ENCODE data around the gene CLCNKB. TPM values are rescaled to one million over a fixed set of nuclear protein-coding genes. Genes with fewer than 3 reads are reported as not detected.

CLCNKB gene
- total and polyA plus RNA-seq, 2 of the 13 experiments (the other 11 are each of a cell fraction or from before 2014, with no cell fraction given) = 0.04 TPM; not detected in 1

- CTCF ChIA-PET (ENCODE audit: low intra/inter-chr PET ratio, low total read pairs) = no interaction called here
- in situ Hi-C loops (cut with HindIII; ENCODE audit: extremely low pct_ligation_motif_present, low pct_unique_long_range_greater_than_20kb) = no loop called here
- no TSS peak for BruUV-seq (replicated peaks)
- TF ChIP-seq KDM4B (CRISPR knock-in tag; IDR thresholded peaks at IDR 0.05) (no peak), ARID4A (CRISPR knock-in tag; IDR thresholded peaks at IDR 0.05; ENCODE audit: borderline replicate concordance) (no peak), ZNF605 (CRISPR knock-in tag; IDR thresholded peaks at IDR 0.05) (no peak), SP4 (CRISPR knock-in tag; IDR thresholded peaks at IDR 0.05) (no peak), CENPX (CRISPR knock-in tag; IDR thresholded peaks at IDR 0.05) (no peak), ZNF781 (CRISPR knock-in tag; IDR thresholded peaks at IDR 0.05; ENCODE audit: borderline replicate concordance, not compliant biosample characterization) (no peak), ZUFSP (CRISPR knock-in tag; IDR thresholded peaks at IDR 0.05; ENCODE audit: borderline replicate concordance) (no peak), ZNF160 (CRISPR knock-in tag; IDR thresholded peaks at IDR 0.05) (no peak), ZNF503 (CRISPR knock-in tag; IDR thresholded peaks at IDR 0.05) (no peak), UBTF (CRISPR knock-in tag; IDR thresholded peaks at IDR 0.05) (no peak), ZBTB38 (CRISPR knock-in tag; IDR thresholded peaks at IDR 0.05) (no peak), ZNF260 (CRISPR knock-in tag; IDR thresholded peaks at IDR 0.05; ENCODE audit: borderline replicate concordance, low read depth) (no peak), SP2 (CRISPR knock-in tag; IDR thresholded peaks at IDR 0.05) (no peak), ZNF879 (CRISPR knock-in tag; IDR thresholded peaks at IDR 0.05) (no peak)
These were observed 20.4 kb upstream of the CLCNKB start for GRCh38 chr1:16023050-16023653.

More at GRCh38 chr1:16023050-16023653, 20.4 kb upstream of the CLCNKB start:
- H3K9me3 ChIP-seq (ENCODE audit: low read length) = no peaks in the 10 kb centered on the region
- FAIRE-seq (no peak), DNase-seq (ENCODE audit: low spot score) (no peak), ATAC-seq (peak; percentile 11; the same call in 1 of the 3 replicates)
- no peak overlapping the region for H3K9ac ChIP-seq (ENCODE audit: insufficient read depth, low read depth, low read length)
- POLR2A ChIA-PET = no interaction called here
- no peaks in the 10 kb centered on the region for H4K20me1 ChIP-seq (ENCODE audit: insufficient read depth, low read length)
- peaks cover 11 to 62% of the 10 kb centered on the region in 2 experiments; a peak in 4 of 5 replicates for H3K27me3 ChIP-seq (ENCODE audit: control insufficient read depth in 1 of 2, insufficient read depth in 2 of 2, low read length in 2 of 2)
- no peak overlapping the region for H3K4me2 ChIP-seq (ENCODE audit: low read depth, low read length)
- H3K4me1 ChIP-seq (ENCODE audit: insufficient read depth, low read length) = peaks cover 37% of the 10 kb centered on the region
- 0% methylated on average over 1 of the region's 7 CpGs for WGBS (ENCODE audit: low lambda C conversion rate)
- H3K4me3 ChIP-seq (replicated peaks in 1 of 3; ENCODE audit: insufficient read depth in 1 of 3, low read depth in 2 of 3, low read length in 3 of 3) = no peak overlapping the region
- H2AFZ ChIP-seq (ENCODE audit: low read length) = no peak overlapping the region
- H3K27ac ChIP-seq (ENCODE audit: extremely low read length, insufficient read depth, low read length) = no peak overlapping the region
- intact Hi-C loops (cut with micrococcal nuclease; ENCODE audit: unreplicated experiment) = no loop called here
- no peaks in the 10 kb centered on the region for H3K79me2 ChIP-seq (ENCODE audit: insufficient read depth, low read length)
- H3K36me3 ChIP-seq (replicated peaks in 1 of 2; ENCODE audit: control insufficient read depth in 1 of 2, insufficient read depth in 2 of 2, low read length in 2 of 2) = no peaks in the 10 kb centered on the region

Data from HepG2 (cell line).